Panc1 (cell line): ENCODE data around the gene STAC.

Experiments used
- POLR2AphosphoS5 ChIP-seq: IDR thresholded peaks from 2 replicates; pipeline ENCODE4 v1.6.1; 2012; ENCODE audit warnings: mild to moderate bottlenecking, low read depth, low read length, moderate library complexity
- SIN3A ChIP-seq: IDR thresholded peaks from 2 replicates; pipeline ENCODE4 v1.6.1; 2012; ENCODE audit warnings: low read depth, mild to moderate bottlenecking, low read length, moderate library complexity, borderline replicate concordance; ENCODE audit not compliant: insufficient read depth
- TCF7L2 ChIP-seq: IDR thresholded peaks from 2 replicates; pipeline ENCODE4 v1.6.1; 2011; ENCODE audit warnings: mild to moderate bottlenecking, low read depth, low read length, inconsistent platforms
- TF ChIP-seq, protein P1 (sequence below): fragments of 450-650 bp; IDR thresholded peaks from 2 replicates; pipeline ENCODE4 v1.5.1; 2017; ENCODE audit warnings: mild to moderate bottlenecking
- TF ChIP-seq, protein P2 (sequence below), 2 experiments: IDR thresholded peaks; 2 replicates each; pipeline ENCODE4 v1.6.1; 2011 to 2012; ENCODE audit warnings: low read depth in 2 of 2, control low read depth in 1 of 2, low read length in 1 of 2, mild to moderate bottlenecking in 1 of 2, moderate library complexity in 1 of 2; ENCODE audit not compliant: insufficient read depth in 1 of 2

DNA sequence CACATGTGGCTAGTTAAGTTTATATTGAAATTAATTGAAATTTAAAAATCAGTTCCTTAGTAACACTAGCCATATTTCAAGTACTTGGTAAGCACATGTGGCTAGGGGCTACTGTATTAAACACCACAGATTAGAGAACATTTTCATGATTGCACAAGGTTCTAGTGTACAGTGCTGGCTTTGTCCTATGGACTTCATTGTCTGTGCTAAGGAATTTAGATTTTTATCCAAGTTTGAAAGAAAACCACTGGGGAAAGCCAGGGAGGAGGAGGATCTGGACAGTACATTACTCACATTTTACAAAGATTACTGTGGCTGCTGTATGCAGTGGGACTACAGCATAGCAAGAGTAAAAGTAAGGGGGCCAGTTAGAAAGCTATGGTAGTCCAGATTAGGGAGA lies 13.9 kb downstream of the STAC start:
- TF ChIP-seq, protein P1, sequence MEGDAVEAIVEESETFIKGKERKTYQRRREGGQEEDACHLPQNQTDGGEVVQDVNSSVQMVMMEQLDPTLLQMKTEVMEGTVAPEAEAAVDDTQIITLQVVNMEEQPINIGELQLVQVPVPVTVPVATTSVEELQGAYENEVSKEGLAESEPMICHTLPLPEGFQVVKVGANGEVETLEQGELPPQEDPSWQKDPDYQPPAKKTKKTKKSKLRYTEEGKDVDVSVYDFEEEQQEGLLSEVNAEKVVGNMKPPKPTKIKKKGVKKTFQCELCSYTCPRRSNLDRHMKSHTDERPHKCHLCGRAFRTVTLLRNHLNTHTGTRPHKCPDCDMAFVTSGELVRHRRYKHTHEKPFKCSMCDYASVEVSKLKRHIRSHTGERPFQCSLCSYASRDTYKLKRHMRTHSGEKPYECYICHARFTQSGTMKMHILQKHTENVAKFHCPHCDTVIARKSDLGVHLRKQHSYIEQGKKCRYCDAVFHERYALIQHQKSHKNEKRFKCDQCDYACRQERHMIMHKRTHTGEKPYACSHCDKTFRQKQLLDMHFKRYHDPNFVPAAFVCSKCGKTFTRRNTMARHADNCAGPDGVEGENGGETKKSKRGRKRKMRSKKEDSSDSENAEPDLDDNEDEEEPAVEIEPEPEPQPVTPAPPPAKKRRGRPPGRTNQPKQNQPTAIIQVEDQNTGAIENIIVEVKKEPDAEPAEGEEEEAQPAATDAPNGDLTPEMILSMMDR, result no peak
- TF ChIP-seq, protein P2, sequence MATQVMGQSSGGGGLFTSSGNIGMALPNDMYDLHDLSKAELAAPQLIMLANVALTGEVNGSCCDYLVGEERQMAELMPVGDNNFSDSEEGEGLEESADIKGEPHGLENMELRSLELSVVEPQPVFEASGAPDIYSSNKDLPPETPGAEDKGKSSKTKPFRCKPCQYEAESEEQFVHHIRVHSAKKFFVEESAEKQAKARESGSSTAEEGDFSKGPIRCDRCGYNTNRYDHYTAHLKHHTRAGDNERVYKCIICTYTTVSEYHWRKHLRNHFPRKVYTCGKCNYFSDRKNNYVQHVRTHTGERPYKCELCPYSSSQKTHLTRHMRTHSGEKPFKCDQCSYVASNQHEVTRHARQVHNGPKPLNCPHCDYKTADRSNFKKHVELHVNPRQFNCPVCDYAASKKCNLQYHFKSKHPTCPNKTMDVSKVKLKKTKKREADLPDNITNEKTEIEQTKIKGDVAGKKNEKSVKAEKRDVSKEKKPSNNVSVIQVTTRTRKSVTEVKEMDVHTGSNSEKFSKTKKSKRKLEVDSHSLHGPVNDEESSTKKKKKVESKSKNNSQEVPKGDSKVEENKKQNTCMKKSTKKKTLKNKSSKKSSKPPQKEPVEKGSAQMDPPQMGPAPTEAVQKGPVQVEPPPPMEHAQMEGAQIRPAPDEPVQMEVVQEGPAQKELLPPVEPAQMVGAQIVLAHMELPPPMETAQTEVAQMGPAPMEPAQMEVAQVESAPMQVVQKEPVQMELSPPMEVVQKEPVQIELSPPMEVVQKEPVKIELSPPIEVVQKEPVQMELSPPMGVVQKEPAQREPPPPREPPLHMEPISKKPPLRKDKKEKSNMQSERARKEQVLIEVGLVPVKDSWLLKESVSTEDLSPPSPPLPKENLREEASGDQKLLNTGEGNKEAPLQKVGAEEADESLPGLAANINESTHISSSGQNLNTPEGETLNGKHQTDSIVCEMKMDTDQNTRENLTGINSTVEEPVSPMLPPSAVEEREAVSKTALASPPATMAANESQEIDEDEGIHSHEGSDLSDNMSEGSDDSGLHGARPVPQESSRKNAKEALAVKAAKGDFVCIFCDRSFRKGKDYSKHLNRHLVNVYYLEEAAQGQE (IDR thresholded peaks at IDR 0.05; ENCODE audit: insufficient read depth in 1 of 2, low read depth in 2 of 2, low read length in 1 of 2), result no peak
- TF ChIP-seq POLR2AphosphoS5 (no peak), SIN3A (no peak), TCF7L2 (no peak)
